GM21390 (cell line): ENCODE measurements around the gene ATP1A3.

Source experiments
- ATAC-seq: cut with Tn5 transposase; IDR thresholded peaks from one replicate; pipeline ENCODE4 v1.9.1; 2021; ENCODE audit not compliant: unreplicated experiment

Gene ATP1A3

DNA sequence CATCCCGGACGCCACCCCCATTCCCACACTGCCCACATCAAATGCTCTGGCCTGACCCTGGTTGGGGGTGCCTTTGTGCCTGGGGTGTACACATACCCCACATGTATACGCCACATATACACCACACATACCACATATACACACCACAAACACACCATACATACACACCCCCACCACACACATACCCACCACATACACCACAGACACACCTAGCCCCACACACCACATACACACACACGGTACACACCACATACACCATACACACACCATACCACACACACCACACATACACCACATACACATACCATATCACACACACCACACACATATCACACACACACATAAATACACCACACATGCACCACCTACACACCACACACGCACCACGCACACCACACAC lies 75.9 kb downstream of the ATP1A3 start:
- no peak for ATAC-seq

DNA sequence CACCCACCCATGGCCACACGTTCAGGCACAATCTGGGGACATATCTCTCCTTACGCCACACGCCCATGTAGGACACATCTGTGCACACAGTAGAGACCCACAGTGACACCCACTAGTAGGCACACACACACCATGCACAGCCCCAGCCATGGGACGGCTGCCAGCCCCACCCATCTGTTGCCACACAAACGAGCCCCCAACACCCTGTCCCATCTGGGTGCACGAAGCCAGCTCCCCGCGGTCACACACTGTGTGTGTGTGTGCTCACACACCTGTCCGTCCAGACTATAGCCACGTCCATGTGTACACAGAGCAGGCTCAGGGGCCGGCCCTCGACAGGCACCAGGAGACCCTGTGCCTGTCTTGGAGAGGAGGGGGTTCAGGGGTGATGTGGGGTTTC lies 76.4 kb downstream of the ATP1A3 start:
- no peak for ATAC-seq
